Umbilical cord (tissue), 2 donors: ENCODE measurements around the gene ACTMAP. TPM values are rescaled to one million over a fixed set of nuclear protein-coding genes. Genes with fewer than 3 reads are reported as not detected.
A peak's percentile ranks its signal among the peaks of the same experiment; 100 is the strongest.
"Not testable (repeated sequence)": the region's sequence is repeated elsewhere in the genome, so short reads cannot be mapped to it uniquely, and the experiment has no call there.

Experiments
- DNase-seq: peaks from one replicate; pipeline ENCODE4 v3.0.0-alpha.2; 2015; ENCODE audit warnings: low spot score
- total RNA-seq: library from RNA; depleted of rRNA; stranded (reverse); fragments of >200 nt; gene quantifications from one replicate; pipeline ENCODE4 v1.2.3, GENCODE V29; 2014; ENCODE audit warnings: low replicate concordance; ENCODE audit not compliant: insufficient read depth

The ACTMAP gene
- total RNA-seq, 1 donor from 2014 or later: 1.7 TPM

DNA sequence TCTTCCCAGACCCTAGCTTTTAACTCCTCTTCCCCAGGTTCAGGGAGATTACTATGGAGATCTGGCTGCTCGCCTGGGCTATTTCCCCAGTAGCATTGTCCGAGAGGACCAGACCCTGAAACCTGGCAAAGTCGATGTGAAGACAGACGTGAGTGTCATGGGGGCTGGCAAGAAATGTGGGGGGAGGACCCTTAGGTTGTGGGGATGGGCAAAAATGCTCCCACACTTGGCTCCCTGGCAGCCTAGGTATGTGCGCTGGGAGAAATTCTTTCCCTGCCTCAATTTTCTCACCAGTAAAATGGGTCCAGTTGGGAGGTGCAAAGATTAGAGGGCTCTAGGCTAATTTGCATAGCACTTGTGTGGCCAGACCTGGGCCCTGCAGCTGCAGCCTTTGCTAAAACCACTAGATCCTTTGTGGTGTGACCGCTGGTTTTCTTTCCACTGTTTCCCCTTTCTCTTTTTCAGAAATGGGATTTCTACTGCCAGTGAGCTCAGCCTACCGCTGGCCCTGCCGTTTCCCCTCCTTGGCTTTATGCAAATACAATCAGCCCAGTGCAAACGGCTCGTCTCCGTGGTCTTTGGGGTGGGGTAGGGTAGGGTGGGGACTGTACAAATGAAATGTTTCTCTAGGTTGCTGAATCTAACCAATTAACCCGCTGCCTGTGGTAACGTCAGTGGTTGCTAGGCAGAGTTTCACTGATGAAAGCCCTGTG is 26.8 kb upstream of the ACTMAP start:
- peak; percentile 98 for DNase-seq

GRCh38 chr19:40776364-40776763 is 26.1 kb upstream of the ACTMAP start:
- DNase-seq: no peak

GRCh38 chr19:40775632-40776022 is 25.4 kb upstream of the ACTMAP start:
- no peak for DNase-seq

DNA sequence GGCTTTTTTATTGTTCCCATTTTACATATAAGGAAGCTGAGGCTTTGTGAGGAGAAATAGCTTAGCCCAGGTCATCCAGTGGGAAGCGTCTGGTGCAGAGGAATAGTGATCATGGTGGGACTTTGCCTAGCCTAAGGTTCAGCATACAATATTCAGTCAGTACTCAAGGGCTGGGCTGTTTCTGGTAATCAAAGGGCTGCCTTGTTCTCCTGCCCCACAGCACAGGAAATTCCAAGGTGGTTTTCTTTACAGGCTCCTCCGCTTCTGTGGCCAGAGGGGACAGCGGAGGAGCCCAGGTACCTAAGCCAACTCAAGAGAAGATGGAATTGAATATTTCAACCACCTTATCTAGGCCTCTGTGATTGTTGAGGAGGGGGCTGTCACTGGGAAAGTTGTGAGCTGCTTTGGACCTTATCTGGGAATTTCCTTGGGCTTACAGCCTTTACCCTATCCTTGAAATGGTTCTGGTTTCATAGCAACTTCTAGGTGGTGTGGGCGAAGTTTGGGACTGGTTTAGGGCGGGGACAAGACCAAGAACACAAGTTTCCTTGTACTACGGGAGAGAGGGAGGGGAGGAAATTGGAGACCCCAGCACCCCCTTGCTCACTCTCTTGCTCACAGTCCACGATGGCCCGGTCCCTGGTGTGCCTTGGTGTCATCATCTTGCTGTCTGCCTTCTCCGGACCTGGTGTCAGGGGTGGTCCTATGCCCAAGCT is 24.8 kb upstream of the ACTMAP start, which contains the start of gene MIA:
MIA (plus strand) TSS at position 606 of the 716 bp plus-strand sequence; CDS start at position 628, 22 bp downstream.
- DNase-seq: no peak

DNA sequence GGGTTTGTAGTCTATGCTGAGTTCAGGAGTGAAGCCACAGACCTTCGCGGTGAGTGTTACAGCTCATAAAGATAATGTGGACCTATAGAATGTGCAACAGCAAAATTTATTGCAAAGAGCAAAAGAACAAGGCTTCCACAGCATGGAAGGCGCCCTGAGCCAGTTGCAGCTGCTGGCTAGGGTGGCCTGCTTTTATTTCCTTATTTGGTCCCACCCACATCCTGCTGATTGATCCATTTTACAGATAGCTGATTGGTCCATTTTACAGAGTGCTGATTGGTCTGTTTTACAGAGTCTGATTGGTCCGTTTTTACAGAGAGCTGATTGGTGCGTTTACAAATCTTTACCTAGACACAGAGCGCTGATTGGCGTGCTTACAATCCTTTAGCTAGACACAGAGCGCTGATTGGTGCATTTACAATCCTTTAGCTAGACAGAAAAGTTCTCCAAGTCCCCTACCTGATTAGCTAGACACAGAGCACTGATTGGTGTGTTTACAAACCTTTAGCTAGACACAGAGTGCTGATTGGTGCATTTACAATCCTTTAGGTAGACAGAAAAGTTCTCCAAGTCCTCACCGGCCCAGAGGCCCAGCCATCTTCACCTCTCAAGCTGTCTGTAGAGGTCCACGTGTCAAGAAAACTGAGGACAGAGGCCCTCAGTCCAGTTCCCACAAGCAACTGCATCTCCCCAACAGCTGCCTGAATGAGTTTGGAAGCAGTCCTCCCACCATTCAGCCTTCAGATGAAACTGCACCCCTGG is 21.0 kb upstream of the ACTMAP start:
- DNase-seq: not testable (repeated sequence)

DNA sequence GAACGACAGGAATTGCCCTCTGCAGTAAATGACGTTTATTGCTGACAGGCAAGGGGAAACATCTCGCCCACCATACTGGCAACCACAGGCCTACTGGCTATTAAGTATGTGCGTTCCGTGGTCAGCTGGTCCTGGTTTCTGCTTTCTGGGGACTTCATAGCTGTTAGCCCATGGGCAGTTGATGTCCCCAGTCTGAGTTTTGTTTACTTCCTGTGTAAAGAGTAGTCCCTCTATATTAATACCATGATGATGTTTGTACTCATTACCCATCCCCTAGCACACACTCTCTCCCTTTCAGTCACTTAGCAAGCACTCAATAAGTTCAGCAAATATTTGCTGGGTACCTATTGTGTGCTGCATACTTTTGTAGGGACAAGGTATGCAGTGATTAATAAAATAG is 18.6 kb upstream of the ACTMAP start:
- no peak for DNase-seq

DNA sequence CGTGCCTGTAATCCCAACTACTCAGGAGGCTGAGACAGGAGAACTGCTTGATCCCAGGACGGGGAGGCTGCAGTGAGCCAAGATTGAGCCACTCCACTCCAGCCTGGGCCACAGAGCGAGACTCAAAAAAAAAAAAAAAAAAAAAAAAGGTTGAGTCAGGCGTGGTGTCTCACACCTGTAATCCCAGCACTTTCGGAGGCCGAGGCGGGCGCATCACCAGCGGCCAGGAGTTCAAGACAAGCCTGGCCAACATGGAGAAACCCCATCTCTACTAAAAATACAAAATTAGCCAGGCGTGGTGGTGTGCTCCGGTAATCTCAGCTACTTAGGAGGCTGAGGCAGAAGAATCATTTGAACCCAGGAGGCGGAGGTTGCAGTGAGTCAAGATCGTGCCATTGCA is 16.1 kb upstream of the ACTMAP start:
- not testable (repeated sequence) for DNase-seq

GRCh38 chr19:40763963-40764362 is 13.7 kb upstream of the ACTMAP start:
- DNase-seq: no peak

DNA sequence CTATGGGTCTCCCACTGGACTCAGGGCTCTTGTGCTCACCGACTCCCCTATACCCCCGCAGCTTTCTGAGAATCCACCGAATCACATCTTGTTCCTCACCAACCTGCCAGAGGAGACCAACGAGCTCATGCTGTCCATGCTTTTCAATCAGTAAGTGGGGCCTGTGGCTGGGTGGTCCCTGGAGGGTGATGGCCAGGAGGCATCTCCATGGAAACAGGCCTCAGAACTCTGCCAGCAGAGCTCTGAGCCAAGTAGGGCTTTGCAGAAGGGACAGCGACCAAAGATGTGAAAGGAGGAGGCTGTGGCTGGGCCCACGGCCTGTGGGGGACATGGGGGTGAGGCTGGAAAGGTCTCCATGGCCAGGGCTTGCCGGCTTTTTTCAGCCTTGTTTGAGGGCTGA is 13.2 kb upstream of the ACTMAP start:
- DNase-seq: no peak

DNA sequence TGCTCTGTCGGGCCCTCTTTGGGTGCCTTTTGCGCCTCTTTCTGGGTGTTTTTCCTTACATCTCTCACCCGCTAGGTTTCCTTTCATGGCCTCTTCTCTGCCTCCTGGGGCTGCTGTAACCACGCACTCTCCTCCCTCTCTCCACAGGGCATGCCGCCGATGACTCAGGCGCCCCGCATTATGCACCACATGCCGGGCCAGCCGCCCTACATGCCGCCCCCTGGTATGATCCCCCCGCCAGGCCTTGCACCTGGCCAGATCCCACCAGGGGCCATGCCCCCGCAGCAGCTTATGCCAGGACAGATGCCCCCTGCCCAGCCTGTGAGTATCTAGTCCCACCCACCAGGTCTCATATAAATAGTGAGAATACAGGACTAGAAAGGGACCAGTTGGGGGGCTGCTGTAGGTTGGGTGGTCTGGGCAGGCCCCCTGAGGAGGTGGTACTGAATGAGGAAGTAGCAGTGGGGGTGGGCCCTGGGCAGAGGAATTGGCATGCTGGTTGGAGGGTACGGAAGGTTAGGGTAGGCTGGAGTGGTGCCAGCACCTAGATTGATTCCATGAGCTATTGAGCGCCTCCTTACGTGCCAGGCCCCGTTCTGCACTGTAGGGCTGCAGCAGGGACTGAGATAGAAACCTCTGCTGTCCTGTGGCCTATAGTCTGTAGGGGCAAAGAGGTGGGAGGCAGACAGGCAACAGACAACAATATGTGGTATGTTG is 12.6 kb upstream of the ACTMAP start:
- DNase-seq: no peak

- DNase-seq: no peak
Observed at GRCh38 chr19:40759352-40759751, 9.1 kb upstream of the ACTMAP start.

GRCh38 chr19:40758491-40758890 is 8.2 kb upstream of the ACTMAP start:
- no peak for DNase-seq

DNA sequence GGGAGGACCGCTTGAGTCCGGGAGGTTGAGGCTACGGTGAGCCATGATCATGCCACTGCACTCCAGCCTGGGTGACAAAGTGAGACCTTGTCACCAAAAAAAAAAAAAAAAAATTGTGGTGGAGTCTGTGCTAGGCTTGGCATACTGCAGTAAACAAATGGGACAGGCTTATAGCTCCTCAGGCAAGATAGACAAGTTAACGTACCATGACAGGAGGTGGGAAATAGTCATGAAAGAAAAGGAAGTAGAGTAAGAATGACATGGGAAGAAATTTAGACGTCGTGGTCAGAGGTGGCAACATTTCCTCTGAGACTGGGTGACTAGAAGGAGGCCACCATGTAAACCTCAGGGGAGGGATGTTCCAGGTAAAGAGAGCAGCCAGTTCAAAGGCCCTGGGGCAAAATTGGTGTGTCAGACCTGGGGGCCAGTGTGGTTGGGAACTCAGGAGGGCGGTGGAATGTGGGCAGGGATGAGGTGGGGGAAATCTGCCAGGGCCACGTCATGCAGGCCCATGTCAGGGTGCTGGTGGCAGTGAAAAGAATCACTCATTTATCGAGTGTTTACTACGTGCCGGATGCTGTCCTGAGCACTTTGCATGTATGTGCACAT is 6.3 kb upstream of the ACTMAP start:
- no peak for DNase-seq

GRCh38 chr19:40755791-40756190 is 5.5 kb upstream of the ACTMAP start:
- DNase-seq: no peak

GRCh38 chr19:40755248-40755624 is 5.0 kb upstream of the ACTMAP start:
- DNase-seq: no peak

DNA sequence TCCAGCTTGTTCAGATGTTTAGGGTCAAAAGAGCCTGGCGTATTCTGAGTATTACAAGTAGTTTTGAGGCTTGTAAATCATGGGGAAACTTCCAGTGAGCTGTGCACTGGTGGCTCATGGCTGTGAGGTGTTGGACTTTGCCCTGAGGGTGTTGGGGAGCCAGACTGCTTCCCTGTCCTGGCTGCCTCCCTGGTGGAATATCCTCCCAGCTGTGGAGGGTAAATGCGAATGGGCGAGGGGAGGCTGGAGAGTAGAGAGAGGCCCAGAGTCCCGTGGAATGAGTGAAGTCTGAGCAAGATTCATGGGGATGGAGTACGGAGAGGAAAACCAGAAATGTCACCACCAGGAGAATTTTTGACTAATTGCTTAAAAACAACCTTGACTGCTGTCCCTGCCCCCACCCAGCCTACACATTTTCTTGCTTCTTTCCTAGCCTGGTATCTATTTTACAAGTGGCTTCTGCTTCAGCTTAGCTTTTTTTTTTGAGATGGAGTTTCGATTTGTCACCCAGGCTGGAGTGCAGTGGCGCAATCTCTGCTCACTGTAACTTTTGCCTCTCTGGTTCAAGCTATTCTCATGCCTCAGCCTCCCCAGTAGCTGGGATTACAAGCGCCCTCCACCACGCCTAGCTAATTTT is 4.5 kb upstream of the ACTMAP start:
- DNase-seq: no peak

GRCh38 chr19:40752257-40752781 is 2.0 kb upstream of the ACTMAP start:
- DNase-seq: no peak

- peak; percentile 99 for DNase-seq
Observed at GRCh38 chr19:40750874-40751537, 729 bp upstream of the ACTMAP start, which contains the start of gene SNRPA. Gene SNRPA (plus strand): TSS chr19:40751203. CDS start chr19:40751409, 206 bp downstream.

DNA sequence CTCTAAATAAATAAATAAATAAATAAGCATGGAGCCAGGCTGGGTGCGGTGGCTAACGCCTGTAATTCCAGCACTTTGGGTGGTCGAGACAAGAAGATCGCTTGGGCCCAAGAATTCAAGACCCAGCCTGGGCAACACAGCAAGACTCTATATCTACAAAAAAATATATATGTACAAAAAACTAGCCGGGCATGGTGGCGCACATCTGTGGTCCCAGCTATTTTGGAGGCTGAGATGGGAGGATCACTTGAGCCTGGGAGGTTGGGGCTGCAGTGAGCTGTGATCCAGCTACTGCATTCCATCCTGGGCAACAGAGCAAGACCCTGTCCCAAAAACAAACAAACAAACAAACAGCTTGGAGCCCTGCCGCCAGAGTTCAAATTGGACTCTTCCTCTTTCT is 2.7 kb downstream of the ACTMAP start:
- no peak for DNase-seq

DNA sequence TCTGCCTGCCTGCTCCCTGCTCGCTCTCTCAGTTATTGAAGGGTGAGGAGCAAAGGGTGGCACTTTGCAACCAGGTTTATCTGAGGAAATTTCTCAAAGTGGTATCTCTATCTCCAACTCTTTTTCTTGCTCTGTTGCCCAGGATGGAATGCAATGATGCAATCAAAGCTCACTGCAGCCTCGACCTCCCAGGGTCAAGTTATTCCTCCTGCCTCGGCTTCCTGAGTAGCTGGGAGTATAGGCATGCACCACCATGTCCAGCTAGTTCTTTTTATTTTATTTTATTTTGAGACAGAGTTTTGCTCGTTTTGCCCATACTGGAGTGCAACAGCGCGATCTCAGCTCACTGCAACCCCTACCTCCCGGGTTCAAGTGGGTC is 4.9 kb downstream of the ACTMAP start:
- peak; percentile 38 for DNase-seq
